HG03196 (cell line): Measurements from ENCODE around the gene P3R3URF.

Source experiments
- ATAC-seq: cut with Tn5 transposase; IDR thresholded peaks from one replicate; pipeline ENCODE4 v1.9.1; 2021; ENCODE audit not compliant: unreplicated experiment

The P3R3URF gene

GRCh38 chr1:46194641-46195193, 18.4 kb upstream of the P3R3URF start:
- ATAC-seq: no peak

- ATAC-seq: no peak
These were observed 17.8 kb upstream of the P3R3URF start for GRCh38 chr1:46193984-46194570.

GRCh38 chr1:46193285-46193684, 17.0 kb upstream of the P3R3URF start:
- no peak for ATAC-seq

GRCh38 chr1:46192171-46192570, 15.9 kb upstream of the P3R3URF start:
- ATAC-seq: no peak

GRCh38 chr1:46191033-46191701, 14.9 kb upstream of the P3R3URF start:
- ATAC-seq: no peak

GRCh38 chr1:46190539-46190938, 14.3 kb upstream of the P3R3URF start:
- ATAC-seq: no peak

GRCh38 chr1:46188295-46189030, 12.2 kb upstream of the P3R3URF start:
- no peak for ATAC-seq

GRCh38 chr1:46187106-46187869, 11.0 kb upstream of the P3R3URF start:
- ATAC-seq: no peak

- no peak for ATAC-seq
These were observed 9.8 kb upstream of the P3R3URF start for GRCh38 chr1:46186076-46186475.

GRCh38 chr1:46184920-46185658, 8.8 kb upstream of the P3R3URF start:
- no peak for ATAC-seq

GRCh38 chr1:46183926-46184557, 7.8 kb upstream of the P3R3URF start:
- ATAC-seq: no peak

- ATAC-seq: no peak
These were observed 7.0 kb upstream of the P3R3URF start for GRCh38 chr1:46183079-46183847.

- ATAC-seq: no peak
These were observed 5.3 kb upstream of the P3R3URF start for GRCh38 chr1:46181343-46182260.

- ATAC-seq: no peak
These were observed 3.9 kb upstream of the P3R3URF start for GRCh38 chr1:46180082-46180616.

GRCh38 chr1:46179138-46180081, 3.1 kb upstream of the P3R3URF start:
- ATAC-seq: no peak

GRCh38 chr1:46175243-46175642, 1.0 kb downstream of the P3R3URF start:
- ATAC-seq: no peak
